GM08714 (cell line): ENCODE results near the gene UBE2QL1.

Experiments used
- H3K4me3 ChIP-seq: fragments of 200-500 bp; sonication (Bioruptor generic); 2 replicates; pipeline ENCODE4 v1.5.1; 2014; ENCODE audit warnings: mild to moderate bottlenecking, low read length, inconsistent platforms
- ZNF274 ChIP-seq: IDR thresholded peaks from 2 replicates; pipeline ENCODE4 v1.6.1; 2012; ENCODE audit warnings: mild to moderate bottlenecking, low read depth, low read length

The UBE2QL1 gene, protein sequence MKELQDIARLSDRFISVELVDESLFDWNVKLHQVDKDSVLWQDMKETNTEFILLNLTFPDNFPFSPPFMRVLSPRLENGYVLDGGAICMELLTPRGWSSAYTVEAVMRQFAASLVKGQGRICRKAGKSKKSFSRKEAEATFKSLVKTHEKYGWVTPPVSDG

DNA sequence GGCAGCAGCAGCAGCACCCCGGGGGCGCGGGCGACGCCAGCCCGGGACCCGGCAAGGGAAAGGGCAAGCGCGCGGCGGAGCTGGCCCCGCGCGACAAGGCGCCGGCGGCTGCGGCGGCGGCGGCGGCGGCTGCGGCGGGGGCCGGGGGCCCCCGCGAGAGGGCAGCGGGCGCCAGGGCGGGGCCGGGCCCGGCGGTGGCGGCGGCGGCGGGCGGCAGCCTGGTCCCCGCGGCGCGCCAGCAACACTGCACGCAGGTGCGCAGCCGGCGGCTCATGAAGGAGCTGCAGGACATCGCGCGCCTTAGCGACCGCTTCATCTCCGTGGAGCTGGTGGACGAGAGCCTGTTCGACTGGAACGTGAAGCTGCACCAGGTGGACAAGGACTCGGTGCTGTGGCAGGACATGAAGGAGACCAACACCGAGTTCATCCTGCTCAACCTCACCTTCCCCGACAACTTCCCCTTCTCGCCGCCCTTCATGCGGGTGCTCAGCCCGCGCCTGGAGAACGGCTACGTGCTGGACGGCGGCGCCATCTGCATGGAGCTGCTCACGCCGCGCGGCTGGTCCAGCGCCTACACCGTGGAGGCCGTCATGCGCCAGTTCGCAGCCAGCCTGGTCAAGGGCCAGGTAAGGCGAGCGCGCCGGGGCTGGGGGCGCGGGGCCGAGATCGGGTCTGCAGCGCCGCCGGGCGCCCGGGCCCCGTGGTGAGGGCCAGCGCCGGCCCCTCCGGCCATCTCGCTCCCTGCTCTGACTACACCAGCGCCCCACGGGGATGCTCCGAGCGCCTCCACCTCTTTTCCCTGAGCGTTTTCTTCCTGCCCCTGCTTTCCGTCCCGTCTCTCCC is at the start of gene UBE2QL1:
TSS of gene UBE2QL1 (plus strand) at position 238 of the 843 bp plus-strand sequence. CDS start at position 273, 35 bp downstream.
- peak within 1 kb of the TSS; percentile 69 for H3K4me3 ChIP-seq
- no peak for TF ChIP-seq ZNF274

DNA sequence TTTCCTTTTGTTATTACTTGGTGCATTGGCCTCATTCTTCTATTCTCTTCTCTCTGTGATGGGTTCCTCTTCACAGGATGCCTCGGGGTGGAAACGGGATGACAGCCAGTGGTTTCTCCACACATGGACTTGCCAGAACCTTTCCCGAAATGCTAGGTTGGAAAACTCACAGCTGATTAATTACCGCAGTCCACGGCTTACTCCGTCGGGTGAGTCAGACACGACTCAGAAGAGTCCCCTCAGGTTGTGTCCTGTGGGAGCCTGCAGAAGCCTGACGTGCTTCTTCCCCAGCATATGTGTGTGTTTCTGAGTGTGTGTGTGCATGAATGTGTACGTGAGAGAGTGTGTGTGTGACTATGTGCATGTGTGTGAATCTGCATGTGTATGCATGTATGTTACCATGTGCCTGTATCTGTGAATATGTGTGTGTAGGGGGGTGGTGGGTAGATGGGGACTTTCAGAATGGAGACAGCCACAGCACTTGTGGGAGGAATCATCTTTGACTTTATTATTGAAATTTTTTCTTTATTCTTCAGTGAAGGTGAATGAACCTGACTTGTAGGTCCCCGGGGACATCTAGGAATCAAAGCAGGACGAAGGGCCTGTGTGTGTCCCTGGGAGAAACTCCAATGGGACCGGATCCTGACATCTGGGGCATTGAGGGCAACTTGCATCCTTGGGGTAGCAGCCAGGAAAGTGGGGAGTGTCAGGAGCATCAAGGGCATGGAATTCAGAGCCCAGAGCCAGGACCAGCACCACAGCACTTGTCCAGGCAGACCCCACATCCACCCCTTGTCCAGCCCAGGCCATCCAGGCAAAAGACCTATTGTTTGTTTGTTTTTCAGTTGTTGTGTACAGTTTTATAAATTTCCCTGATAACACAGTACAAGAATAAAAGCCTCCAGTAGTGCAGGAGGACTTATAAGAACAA is 48.4 kb upstream of the UBE2QL1 start:
- TF ChIP-seq ZNF274, result no peak
- no peak overlapping the region for H3K4me3 ChIP-seq

DNA sequence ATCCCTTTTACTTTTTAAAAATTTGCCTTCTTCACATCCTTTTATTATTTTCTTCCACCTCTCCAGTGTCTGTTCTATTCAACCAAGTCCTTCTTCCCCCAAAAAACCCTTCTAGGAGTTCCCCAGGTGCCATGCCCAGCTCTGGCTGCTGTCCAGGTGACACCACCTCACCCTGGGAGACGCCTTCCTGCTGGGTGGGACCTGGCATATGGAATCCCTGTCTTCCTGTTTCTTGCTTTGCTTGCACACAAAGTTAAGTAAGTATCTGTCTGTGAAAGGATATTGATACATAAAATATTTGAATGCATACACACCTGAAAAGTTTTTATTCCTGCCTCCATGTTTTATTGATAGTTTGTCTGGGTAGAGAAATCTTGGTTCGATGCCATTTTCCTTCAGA is 47.2 kb upstream of the UBE2QL1 start:
- TF ChIP-seq ZNF274, result no peak
- H3K4me3 ChIP-seq, result no peak overlapping the region

DNA sequence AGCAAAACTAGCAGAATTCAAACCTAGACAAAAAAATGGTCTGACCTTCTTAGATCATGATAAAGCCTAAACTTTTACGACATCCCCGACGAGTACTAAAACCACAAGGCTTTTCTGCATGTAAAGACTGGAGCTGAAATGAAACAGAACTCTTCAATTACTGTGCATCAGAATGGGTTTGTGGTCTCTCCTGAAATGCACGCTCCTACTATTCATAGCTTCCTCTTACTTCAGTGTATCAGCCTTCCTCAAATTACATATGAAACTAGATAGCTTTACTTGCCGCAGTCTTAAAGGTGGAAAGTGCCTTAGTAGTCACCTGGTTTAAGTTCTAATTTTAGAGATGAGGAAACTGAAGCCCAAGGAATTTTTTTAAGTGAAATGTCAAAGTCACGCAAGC is 45.7 kb upstream of the UBE2QL1 start:
- H3K4me3 ChIP-seq, result no peak overlapping the region
- no peak for TF ChIP-seq ZNF274

DNA sequence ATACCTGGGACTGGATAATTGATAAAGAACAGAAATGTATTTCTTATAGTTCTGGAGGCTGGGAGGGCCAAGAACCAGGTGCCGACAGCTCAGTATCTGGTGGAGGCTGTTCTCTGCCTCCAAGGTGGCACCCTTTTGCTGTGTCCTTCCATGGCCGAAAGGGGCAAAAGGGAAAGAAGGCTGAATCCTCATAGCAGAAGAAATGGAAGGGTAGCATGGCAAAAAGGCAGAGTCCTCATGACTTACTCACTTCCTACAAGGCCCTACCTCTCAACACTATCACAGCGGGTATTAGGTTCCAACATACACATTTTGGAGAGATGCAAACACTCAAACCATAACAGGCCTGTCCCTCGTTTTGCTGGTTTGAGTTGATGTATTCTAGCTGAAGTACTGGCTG is 45.2 kb upstream of the UBE2QL1 start:
- no peak for TF ChIP-seq ZNF274

DNA sequence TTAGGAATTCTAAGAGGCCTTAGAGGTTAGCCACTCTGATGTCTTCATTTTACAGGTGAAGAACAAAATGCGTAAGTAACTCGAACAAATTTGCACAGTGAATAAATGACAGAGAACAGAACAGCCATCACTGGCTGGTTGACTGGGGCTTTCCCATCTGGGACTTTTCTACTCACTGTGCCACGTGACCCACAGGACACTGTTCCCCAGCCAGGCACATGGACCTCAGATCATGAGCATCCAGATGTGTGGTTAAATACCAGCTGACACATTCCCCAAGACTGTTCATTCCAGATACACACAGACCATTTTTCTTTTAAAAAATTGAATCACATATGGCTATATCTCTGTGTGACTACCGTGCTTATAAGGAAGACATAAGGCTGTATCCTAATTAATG is 44.5 kb upstream of the UBE2QL1 start:
- no peak for TF ChIP-seq ZNF274
- H3K4me3 ChIP-seq, result no peak overlapping the region

More for the DNA sequence above, 45.2 kb upstream of the UBE2QL1 start:
- no peak overlapping the region for H3K4me3 ChIP-seq

DNA sequence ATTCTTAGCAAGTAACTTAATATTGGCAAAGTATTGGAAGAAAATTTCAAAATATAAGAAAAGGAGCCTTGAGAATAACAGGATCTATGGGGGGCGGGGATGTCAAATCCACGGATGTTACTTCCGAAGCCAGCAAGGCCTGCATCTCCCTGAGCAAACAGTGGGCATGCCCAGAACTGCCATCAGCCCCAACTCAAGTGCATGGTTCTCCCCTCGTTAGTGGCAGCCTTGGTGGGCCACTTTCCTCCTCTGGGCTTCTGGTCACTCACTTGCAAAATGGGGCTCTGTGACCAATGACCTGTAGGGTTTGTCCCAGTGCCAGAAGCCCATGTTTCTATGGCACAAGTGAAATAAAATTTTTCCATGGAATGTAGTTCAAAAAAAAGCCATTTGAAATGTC is 43.1 kb upstream of the UBE2QL1 start:
- H3K4me3 ChIP-seq, result no peak overlapping the region
- TF ChIP-seq ZNF274, result no peak

DNA sequence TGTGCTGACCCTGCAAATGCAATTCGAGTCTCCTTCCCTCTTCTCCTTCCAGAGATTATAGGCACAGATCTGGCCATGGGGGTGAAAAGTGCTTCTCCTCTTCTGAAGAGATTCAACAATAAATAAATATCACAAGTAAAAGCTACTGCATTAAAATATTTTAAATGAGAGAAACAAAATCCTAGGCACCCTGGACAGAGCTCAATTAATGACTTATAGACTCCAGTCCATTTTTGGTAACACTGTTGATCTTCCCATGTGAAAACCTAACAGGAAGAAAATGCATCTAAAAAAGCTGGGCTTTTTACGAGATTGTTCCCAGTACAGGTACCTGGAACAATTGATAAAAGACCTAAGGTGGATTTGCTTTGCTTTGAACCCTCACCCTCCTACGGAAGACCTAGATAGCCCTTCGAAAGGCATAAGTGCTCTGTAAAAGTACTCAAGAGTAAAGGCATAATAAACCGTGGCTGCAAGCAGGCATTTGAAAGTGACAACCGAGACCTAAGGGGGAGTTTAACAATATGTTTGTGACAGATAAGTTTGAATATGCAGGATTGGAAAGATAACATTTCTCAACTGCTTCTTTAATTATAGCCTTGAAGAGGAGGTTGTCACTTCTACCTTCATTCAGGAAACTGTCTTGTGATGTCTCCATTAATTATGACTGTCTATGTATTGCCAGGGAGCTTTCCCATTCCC is 41.0 kb upstream of the UBE2QL1 start:
- no peak for TF ChIP-seq ZNF274
- H3K4me3 ChIP-seq, result no peak overlapping the region

DNA sequence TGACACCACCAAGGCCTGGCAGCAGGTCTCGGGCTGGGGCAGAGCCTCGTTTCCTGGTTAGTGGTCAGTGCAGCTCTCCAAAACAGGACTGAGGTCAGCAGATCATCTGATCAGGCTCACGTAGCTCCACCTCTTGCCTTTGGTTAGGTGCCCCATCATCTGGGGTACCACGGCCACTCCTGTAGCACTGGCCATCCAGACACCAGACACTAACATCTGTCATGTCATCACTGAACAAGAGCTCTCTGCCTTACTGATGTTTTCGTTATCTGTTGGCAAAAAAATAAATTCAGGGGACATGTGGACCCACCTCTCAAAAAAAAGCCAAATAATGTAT is 40.4 kb upstream of the UBE2QL1 start:
- H3K4me3 ChIP-seq, result no peak overlapping the region
- TF ChIP-seq ZNF274, result no peak

DNA sequence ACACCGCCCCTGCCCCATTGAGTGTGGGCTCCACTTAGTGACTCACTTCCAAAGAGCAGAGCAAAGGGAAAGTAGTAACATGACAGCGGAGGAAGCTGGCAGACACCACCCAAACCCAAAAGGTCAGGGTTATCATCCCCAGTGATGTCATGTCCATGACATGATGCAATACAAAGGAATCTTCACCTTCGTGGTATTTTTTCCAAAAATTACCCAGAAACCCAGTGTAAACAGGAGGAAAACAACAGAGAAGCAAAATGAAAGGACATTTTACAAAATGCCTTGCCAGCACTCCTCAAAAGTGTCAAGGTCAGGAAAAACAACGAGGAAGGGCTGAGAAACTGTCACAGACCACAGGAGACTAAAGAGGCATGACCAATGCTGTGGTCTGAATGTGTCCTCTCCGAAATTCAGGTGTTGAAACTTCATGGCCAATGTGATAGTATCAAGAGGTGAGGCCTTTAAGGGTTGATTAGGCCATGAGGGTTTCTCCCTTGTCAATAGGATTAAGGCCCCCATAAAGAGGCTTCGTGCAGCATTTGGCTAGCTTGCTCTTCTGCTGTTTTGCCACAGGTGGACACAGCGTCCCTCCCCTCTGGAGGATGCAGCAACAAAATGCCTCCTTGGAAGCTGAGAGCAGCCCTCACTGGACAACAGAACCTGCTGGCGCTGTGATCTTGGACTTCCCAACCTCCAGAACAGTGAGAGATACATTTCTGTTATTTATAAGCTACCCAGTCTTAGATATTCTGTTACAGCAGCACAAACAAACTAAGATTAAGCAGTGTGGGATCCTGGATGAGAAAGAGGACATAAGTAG is 39.8 kb upstream of the UBE2QL1 start:
- no peak for TF ChIP-seq ZNF274
- H3K4me3 ChIP-seq, result no peak overlapping the region

DNA sequence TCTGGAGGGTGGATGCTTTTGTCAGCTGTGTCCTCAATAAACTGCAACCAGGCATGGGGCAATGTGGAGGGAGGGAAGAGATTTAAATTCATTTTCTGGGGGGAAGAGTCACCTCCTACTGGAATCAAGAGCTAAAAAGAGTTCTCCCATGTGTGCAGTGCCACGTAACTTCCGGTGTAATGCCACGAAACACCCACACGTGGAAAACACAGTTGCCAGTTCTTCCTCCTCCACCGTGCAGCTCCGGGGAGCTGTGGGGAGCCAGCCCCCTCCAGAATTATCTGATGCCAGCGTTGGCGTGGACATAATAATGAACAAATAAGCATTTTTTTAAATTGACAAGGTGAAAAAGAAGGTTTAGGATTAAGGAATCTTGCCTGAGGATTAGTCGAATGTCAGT is 38.2 kb upstream of the UBE2QL1 start:
- H3K4me3 ChIP-seq, result no peak overlapping the region
- no peak for TF ChIP-seq ZNF274

DNA sequence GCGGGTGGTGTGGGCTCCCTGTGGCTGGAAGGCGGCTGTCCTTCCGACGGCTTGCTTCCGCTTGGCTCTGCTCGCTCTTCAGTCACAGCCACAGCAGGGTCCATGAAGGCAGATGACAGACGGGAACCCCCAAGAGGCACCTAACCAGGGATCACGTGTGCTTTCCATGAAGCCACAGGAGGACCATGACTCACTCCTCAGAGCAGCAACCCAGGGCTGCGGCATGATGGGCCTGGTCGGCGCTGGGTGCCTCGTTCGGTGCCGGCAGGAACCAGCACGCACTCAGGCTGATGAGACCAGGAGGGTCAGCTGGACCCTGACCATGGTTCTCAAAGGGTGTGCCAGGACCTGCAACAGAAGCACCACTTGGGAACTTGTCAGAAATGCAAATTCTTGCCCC is 37.5 kb upstream of the UBE2QL1 start:
- no peak overlapping the region for H3K4me3 ChIP-seq
- no peak for TF ChIP-seq ZNF274

DNA sequence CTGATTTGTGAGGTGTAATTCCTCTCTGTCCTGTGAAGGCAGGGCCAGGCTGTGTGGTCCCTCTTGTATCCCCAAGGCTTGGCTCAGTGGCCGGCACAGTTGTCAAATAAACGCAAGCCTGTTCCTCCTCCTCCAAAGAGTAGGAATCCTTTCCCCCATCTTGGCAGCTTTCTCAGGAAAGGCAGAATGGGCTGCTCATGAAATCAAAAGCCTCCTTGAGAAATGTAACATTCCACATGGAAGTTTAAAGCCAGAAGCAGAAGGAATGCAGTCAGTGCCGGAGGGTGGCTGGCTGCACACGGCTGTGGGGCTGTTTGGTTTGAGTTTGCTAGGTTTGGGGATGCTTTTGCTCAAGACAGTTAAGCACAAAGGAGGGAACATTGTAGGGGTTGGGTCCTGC is 35.8 kb upstream of the UBE2QL1 start:
- no peak overlapping the region for H3K4me3 ChIP-seq
- no peak for TF ChIP-seq ZNF274
